ENCODE results near the gene SCML1. TPM values are rescaled to one million over a fixed set of nuclear protein-coding genes. Genes with fewer than 3 reads are reported as not detected.

SCML1 gene
- polyA plus RNA-seq, 1 donor from 2014 or later, result 9.4 TPM

GRCh38 chrX:17788956-17789562 lies 51.8 kb downstream of the SCML1 start:
- Histone ChIP-seq H3K4me3 (ENCODE audit: low read length) (no peak overlapping the region), H2AFZ (ENCODE audit: low read depth, low read length) (no peak overlapping the region), H3K4me2 (ENCODE audit: low read length) (no peak overlapping the region), H3K27me3 (ENCODE audit: insufficient read depth, low read depth, low read length) (no peaks in the 10 kb centered on the region), H3K9ac (ENCODE audit: low read length) (no peak overlapping the region), H3K79me2 (replicated peaks; ENCODE audit: insufficient read depth, low read length) (no peaks in the 10 kb centered on the region), H3K36me3 (ENCODE audit: insufficient read depth, low read length) (no peaks in the 10 kb centered on the region), H3K9me2 (ENCODE audit: insufficient read depth, low read length) (no peaks in the 10 kb centered on the region), H3K9me3 (ENCODE audit: low read length) (no peaks in the 10 kb centered on the region), H4K20me1 (ENCODE audit: insufficient read depth) (no peaks in the 10 kb centered on the region), H3F3A (ENCODE audit: insufficient read depth, low read length, poor library complexity, severe bottlenecking) (no peaks in the 10 kb centered on the region), H3K27ac (ENCODE audit: low read length) (no peak overlapping the region)
- TF ChIP-seq CTCF (IDR thresholded peaks at IDR 0.05; ENCODE audit: poor library complexity, severe bottlenecking) (no peak), REST (IDR thresholded peaks at IDR 0.05; ENCODE audit: borderline replicate concordance) (no peak), EZH2 (IDR thresholded peaks at IDR 0.05; ENCODE audit: borderline replicate concordance, insufficient read depth, low read length, poor library complexity, severe bottlenecking) (no peak), POLR2AphosphoS5 (IDR thresholded peaks at IDR 0.05) (no peak), MXI1 (conservative IDR thresholded peaks at IDR 0.05; ENCODE audit: poor library complexity, severe bottlenecking) (no peak), TAF1 (IDR thresholded peaks at IDR 0.05; ENCODE audit: low read depth) (no peak), RAD21 (conservative IDR thresholded peaks at IDR 0.05) (no peak)

- H3K27me3 ChIP-seq (ENCODE audit: insufficient read depth, low read depth, low read length), result no peaks in the 10 kb centered on the region
- TF ChIP-seq REST (IDR thresholded peaks at IDR 0.05; ENCODE audit: borderline replicate concordance) (no peak), SMC3 (conservative IDR thresholded peaks at IDR 0.05; ENCODE audit: poor library complexity) (no peak), RAD21 (conservative IDR thresholded peaks at IDR 0.05) (no peak), EP300 (conservative IDR thresholded peaks at IDR 0.05; ENCODE audit: poor library complexity, severe bottlenecking) (no peak), TAF1 (IDR thresholded peaks at IDR 0.05; ENCODE audit: low read depth) (no peak), MXI1 (conservative IDR thresholded peaks at IDR 0.05; ENCODE audit: poor library complexity, severe bottlenecking) (no peak), POLR2AphosphoS5 (IDR thresholded peaks at IDR 0.05) (no peak)
Measured at GRCh38 chrX:17792826-17793225, 55.5 kb downstream of the SCML1 start.

More at GRCh38 chrX:17792826-17793225, 55.5 kb downstream of the SCML1 start:
- H3K4me3 ChIP-seq (ENCODE audit: low read length), result no peak overlapping the region
- no peak overlapping the region for H3K27ac ChIP-seq (ENCODE audit: low read length)
- H3K79me2 ChIP-seq (replicated peaks; ENCODE audit: insufficient read depth, low read length), result no peaks in the 10 kb centered on the region
- H3K9me3 ChIP-seq (ENCODE audit: low read length), result no peaks in the 10 kb centered on the region
- no peak overlapping the region for H2AFZ ChIP-seq (ENCODE audit: low read depth, low read length)
- no peaks in the 10 kb centered on the region for H3F3A ChIP-seq (ENCODE audit: insufficient read depth, low read length, poor library complexity, severe bottlenecking)
- no peak overlapping the region for H3K4me2 ChIP-seq (ENCODE audit: low read length)
- H3K36me3 ChIP-seq (ENCODE audit: insufficient read depth, low read length), result no peaks in the 10 kb centered on the region
- no peak overlapping the region for H3K9ac ChIP-seq (ENCODE audit: low read length)
- H3K9me2 ChIP-seq (ENCODE audit: insufficient read depth, low read length), result no peaks in the 10 kb centered on the region
- H4K20me1 ChIP-seq (ENCODE audit: insufficient read depth), result no peaks in the 10 kb centered on the region

Measured in neural cell (in vitro differentiated cells).